GM23338 (cell line): ENCODE data around the gene PPIF. TPM values are rescaled to one million over a fixed set of nuclear protein-coding genes. Genes with fewer than 3 reads are reported as not detected.

Source experiments
- ATAC-seq: fragments of 200-7000 bp; cut with Tn5 transposase; 3 replicates; pipeline ENCODE4 v1.9.1; 2020
- DNase-seq: peaks from one replicate; pipeline ENCODE4 v3.0.0-alpha.2; 2015; ENCODE audit warnings: low spot score
- H2AFZ ChIP-seq: fragments of 200-600 bp; sonication (generic); 2 replicates; pipeline ENCODE4 v1.8.0; 2016; ENCODE audit warnings: antibody characterized with exemption, mild to moderate bottlenecking, moderate library complexity
- H3F3A ChIP-seq: fragments of 200-600 bp; sonication (generic); replicated peaks from 2 replicates; pipeline ENCODE4 v1.8.0; 2017; ENCODE audit warnings: antibody characterized with exemption, mixed run types, low read depth
- H3K27ac ChIP-seq: fragments of 200-600 bp; sonication (generic); 2 replicates; pipeline ENCODE4 v1.6.1; 2016; ENCODE audit warnings: low read depth
- H3K27me3 ChIP-seq: fragments of 200-600 bp; sonication (generic); 2 replicates; pipeline ENCODE4 v1.8.0; 2016; ENCODE audit warnings: mild to moderate bottlenecking, mixed run types, moderate library complexity; ENCODE audit not compliant: insufficient read depth
- H3K36me3 ChIP-seq: fragments of 200-600 bp; sonication (generic); 2 replicates; pipeline ENCODE4 v1.8.0; 2016; ENCODE audit warnings: mild to moderate bottlenecking; ENCODE audit not compliant: insufficient read depth
- H3K4me1 ChIP-seq: fragments of 200-600 bp; sonication (generic); 2 replicates; pipeline ENCODE4 v1.8.0; 2016; ENCODE audit warnings: mild to moderate bottlenecking, moderate library complexity; ENCODE audit not compliant: insufficient read depth
- H3K4me2 ChIP-seq: fragments of 200-600 bp; sonication (generic); 2 replicates; pipeline ENCODE4 v1.7.1; 2017; ENCODE audit warnings: mixed run types
- H3K4me3 ChIP-seq: fragments of 200-600 bp; sonication (generic); 2 replicates; pipeline ENCODE4 v1.6.1; 2016; ENCODE audit warnings: mixed run types
- H3K79me2 ChIP-seq: fragments of 200-600 bp; sonication (generic); replicated peaks from 2 replicates; pipeline ENCODE4 v1.8.0; 2017; ENCODE audit warnings: mild to moderate bottlenecking; ENCODE audit not compliant: insufficient read depth
- H3K9me2 ChIP-seq: fragments of 200-600 bp; sonication (generic); 2 replicates; pipeline ENCODE4 v1.8.0; 2017; ENCODE audit not compliant: insufficient read depth
- H4K20me1 ChIP-seq: fragments of 200-600 bp; sonication (generic); replicated peaks from 2 replicates; pipeline ENCODE4 v1.8.0; 2017; ENCODE audit warnings: mild to moderate bottlenecking; ENCODE audit not compliant: insufficient read depth
- H3K27ac Mint-ChIP-seq: 2 replicates; pipeline ENCODE4 v1.8.0; 2020; ENCODE audit warnings: inconsistent platforms, mild to moderate bottlenecking, moderate library complexity, mixed read lengths
- H3K27me3 Mint-ChIP-seq: 3 replicates; pipeline ENCODE4 v1.8.0; 2022; ENCODE audit warnings: low read depth, mild to moderate bottlenecking, moderate library complexity, mixed read lengths, inconsistent platforms; ENCODE audit not compliant: insufficient read depth, poor library complexity
- H3K36me3 Mint-ChIP-seq: 3 replicates; pipeline ENCODE4 v1.8.0; 2021; ENCODE audit warnings: low read depth, mild to moderate bottlenecking, inconsistent platforms, moderate library complexity, mixed read lengths
- H3K4me1 Mint-ChIP-seq: 3 replicates; pipeline ENCODE4 v1.8.0; 2020; ENCODE audit warnings: mild to moderate bottlenecking, inconsistent platforms, mixed read lengths
- H3K4me3 Mint-ChIP-seq: 3 replicates; pipeline ENCODE4 v1.8.0; 2021; ENCODE audit warnings: moderate library complexity, mild to moderate bottlenecking, inconsistent platforms, mixed read lengths
- H3K9me3 Mint-ChIP-seq: 3 replicates; pipeline ENCODE4 v1.8.0; 2020; ENCODE audit warnings: moderate library complexity, mild to moderate bottlenecking, inconsistent platforms, mixed read lengths
- CREB1 ChIP-seq: fragments of 250-450 bp; sonication (Bioruptor Pico); IDR thresholded peaks from 2 replicates; pipeline ENCODE4 v1.5.0; 2020; ENCODE audit warnings: low read depth, mild to moderate bottlenecking, moderate library complexity
- CTCF ChIP-seq, 2 experiments: fragments of 200-600 bp in 1 of 2; sonication (generic) in 1 of 2; conservative IDR thresholded peaks; 2 replicates each; pipeline versions ENCODE4 v1.5.1 to v1.6.1; 2016 to 2017; ENCODE audit warnings: antibody characterized with exemption in 2 of 2, low read depth in 2 of 2, mild to moderate bottlenecking in 2 of 2, moderate library complexity in 1 of 2
- EZH2 ChIP-seq: fragments of 200-600 bp; sonication (generic); IDR thresholded peaks from one replicate; pipeline ENCODE4 v1.8.0; 2017; ENCODE audit warnings: antibody characterized with exemption, mild to moderate bottlenecking, low read depth; ENCODE audit not compliant: unreplicated experiment
- EZH2phosphoT487 ChIP-seq: fragments of 200-600 bp; sonication (generic); IDR thresholded peaks from one replicate; pipeline ENCODE4 v1.8.1; 2018; ENCODE audit warnings: antibody characterized with exemption; ENCODE audit not compliant: unreplicated experiment
- JUNB ChIP-seq: IDR thresholded peaks from one replicate; pipeline ENCODE4 v1.6.1; 2016; ENCODE audit warnings: antibody characterized with exemption; ENCODE audit not compliant: unreplicated experiment
- NANOG ChIP-seq: IDR thresholded peaks from 2 replicates; pipeline ENCODE4 v1.6.1; 2016; ENCODE audit warnings: antibody characterized with exemption, borderline replicate concordance
- STAT1 ChIP-seq: IDR thresholded peaks from one replicate; pipeline ENCODE4 v1.6.1; 2016; ENCODE audit warnings: antibody characterized with exemption; ENCODE audit not compliant: unreplicated experiment
- polyA plus RNA-seq: library from polyadenylated mRNA; unstranded; fragments of >200 nt; fragmentation: Nextera tagmentation; extraction: Ambion mirVana; gene quantifications from 2 replicates; pipeline ENCODE4 v1.2.1, GENCODE V29; 2016
- total RNA-seq: library from RNA; depleted of rRNA; stranded (reverse); fragments of >200 nt; shearing (Covaris generic); gene quantifications from 2 replicates; pipeline ENCODE4 v1.2.3, GENCODE V29; 2014
- TF ChIP-seq, protein P1 (sequence below): IDR thresholded peaks from one replicate; pipeline ENCODE4 v1.6.1; 2018; ENCODE audit warnings: antibody characterized with exemption; ENCODE audit not compliant: unreplicated experiment

Gene PPIF
- total and polyA plus RNA-seq, 2 experiments from 2014 or later, result 32.1 to 43.6 TPM

DNA sequence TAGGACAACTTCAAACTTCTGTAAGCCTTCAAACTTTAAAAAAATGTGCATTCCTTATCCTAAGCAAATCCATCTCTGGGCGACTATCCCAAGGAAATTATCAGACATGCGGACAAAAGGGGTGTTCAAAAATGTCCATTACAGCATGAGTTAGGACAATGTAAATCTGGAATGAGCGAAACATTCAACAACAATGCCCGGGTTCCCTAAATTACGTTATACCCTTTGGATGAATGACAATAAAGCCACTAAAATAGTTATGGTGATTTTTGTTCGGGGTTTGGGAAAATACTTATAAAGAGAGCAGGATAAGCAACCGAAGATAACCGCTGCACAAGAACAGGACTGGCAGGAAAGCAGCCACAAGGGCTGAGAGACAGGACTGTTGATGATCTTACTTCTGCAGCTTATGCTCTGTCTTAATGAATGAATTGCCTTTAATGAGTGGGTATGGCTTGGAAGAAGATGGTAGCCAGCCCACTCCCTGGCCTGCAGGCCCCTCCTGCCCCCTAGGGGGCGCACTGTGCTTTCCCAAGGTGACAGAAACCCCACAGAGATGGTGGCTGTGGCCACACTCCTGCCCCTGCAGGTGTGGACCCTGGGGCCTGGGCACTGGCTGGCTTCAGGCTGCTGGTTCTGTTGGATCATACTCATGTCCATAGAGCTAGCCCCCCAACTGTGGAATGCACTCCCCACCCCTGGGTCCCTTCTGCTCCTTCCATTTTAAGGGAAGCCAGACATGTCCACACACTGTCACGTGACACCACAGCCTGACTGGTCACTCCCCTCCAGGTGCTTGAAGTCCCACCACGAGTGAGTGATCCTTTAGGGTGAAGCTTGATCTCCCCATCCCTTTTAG, 53.1 kb downstream of the PPIF start:
- Histone ChIP-seq H3K36me3 (no peaks in the 10 kb centered on the region), H2AFZ (no peak overlapping the region), H3F3A (no peaks in the 10 kb centered on the region), H3K9me2 (no peaks in the 10 kb centered on the region), H3K27me3 (no peaks in the 10 kb centered on the region), H3K27ac (no peak overlapping the region), H3K4me3 (no peak overlapping the region), H4K20me1 (no peaks in the 10 kb centered on the region), H3K4me2 (0 out of 2 replicates have a peak overlapping the region, but pooled peaks have one; percentile 68), H3K79me2 (no peaks in the 10 kb centered on the region), H3K4me1 (peaks cover 16% of the 10 kb centered on the region)
- TF ChIP-seq NANOG, result no peak
- TF ChIP-seq JUNB, result no peak
- no peak for TF ChIP-seq EZH2phosphoT487
- TF ChIP-seq CTCF (conservative IDR thresholded peaks at IDR 0.05; ENCODE audit: low read depth in 2 of 2), result peak; percentile 83 to 86
- TF ChIP-seq STAT1, result no peak
- Mint-ChIP-seq H3K36me3 (no peaks in the 10 kb centered on the region), H3K27me3 (peaks cover 8% of the 10 kb centered on the region), H3K4me3 (no peak overlapping the region), H3K27ac (no peak overlapping the region), H3K9me3 (no peaks in the 10 kb centered on the region; the same call in 2 of the 3 replicates), H3K4me1 (peaks cover 46% of the 10 kb centered on the region)
- DNase-seq (peak; percentile 73), ATAC-seq (peak; percentile 47)

GRCh38 chr10:79401015-79401921, 54.0 kb downstream of the PPIF start:
- DNase-seq (no peak), ATAC-seq (no peak)
- TF ChIP-seq CTCF (conservative IDR thresholded peaks at IDR 0.05; ENCODE audit: low read depth in 2 of 2), result no peak
- no peak for TF ChIP-seq STAT1
- no peak for TF ChIP-seq CREB1 (CRISPR knock-in tag)
- TF ChIP-seq EZH2, result no peak
- TF ChIP-seq EZH2phosphoT487, result no peak
- TF ChIP-seq, protein P1, sequence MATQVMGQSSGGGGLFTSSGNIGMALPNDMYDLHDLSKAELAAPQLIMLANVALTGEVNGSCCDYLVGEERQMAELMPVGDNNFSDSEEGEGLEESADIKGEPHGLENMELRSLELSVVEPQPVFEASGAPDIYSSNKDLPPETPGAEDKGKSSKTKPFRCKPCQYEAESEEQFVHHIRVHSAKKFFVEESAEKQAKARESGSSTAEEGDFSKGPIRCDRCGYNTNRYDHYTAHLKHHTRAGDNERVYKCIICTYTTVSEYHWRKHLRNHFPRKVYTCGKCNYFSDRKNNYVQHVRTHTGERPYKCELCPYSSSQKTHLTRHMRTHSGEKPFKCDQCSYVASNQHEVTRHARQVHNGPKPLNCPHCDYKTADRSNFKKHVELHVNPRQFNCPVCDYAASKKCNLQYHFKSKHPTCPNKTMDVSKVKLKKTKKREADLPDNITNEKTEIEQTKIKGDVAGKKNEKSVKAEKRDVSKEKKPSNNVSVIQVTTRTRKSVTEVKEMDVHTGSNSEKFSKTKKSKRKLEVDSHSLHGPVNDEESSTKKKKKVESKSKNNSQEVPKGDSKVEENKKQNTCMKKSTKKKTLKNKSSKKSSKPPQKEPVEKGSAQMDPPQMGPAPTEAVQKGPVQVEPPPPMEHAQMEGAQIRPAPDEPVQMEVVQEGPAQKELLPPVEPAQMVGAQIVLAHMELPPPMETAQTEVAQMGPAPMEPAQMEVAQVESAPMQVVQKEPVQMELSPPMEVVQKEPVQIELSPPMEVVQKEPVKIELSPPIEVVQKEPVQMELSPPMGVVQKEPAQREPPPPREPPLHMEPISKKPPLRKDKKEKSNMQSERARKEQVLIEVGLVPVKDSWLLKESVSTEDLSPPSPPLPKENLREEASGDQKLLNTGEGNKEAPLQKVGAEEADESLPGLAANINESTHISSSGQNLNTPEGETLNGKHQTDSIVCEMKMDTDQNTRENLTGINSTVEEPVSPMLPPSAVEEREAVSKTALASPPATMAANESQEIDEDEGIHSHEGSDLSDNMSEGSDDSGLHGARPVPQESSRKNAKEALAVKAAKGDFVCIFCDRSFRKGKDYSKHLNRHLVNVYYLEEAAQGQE, result no peak
- H3K4me3 Mint-ChIP-seq, result no peak overlapping the region
- Histone ChIP-seq H3K79me2 (no peaks in the 10 kb centered on the region), H4K20me1 (no peaks in the 10 kb centered on the region), H3K4me1 (peaks cover 16% of the 10 kb centered on the region), H3K4me2 (no peak overlapping the region), H3K9me2 (no peaks in the 10 kb centered on the region), H3K4me3 (no peak overlapping the region), H3F3A (no peaks in the 10 kb centered on the region), H3K27me3 (no peaks in the 10 kb centered on the region), H3K36me3 (no peaks in the 10 kb centered on the region), H3K27ac (no peak overlapping the region), H2AFZ (no peak overlapping the region)
- H3K27ac Mint-ChIP-seq, result no peak overlapping the region
- H3K4me1 Mint-ChIP-seq, result peaks cover 53% of the 10 kb centered on the region
- no peaks in the 10 kb centered on the region for H3K36me3 Mint-ChIP-seq
- no peaks in the 10 kb centered on the region; the same call in 2 of the 3 replicates for H3K9me3 Mint-ChIP-seq
- H3K27me3 Mint-ChIP-seq, result peaks cover 9% of the 10 kb centered on the region
